GM06990 (cell line): ENCODE results near the gene ENOX1.

ENCODE experiments used
- DNase-seq: peaks from one replicate; pipeline ENCODE4 v3.0.0-alpha.2; 2011; ENCODE audit not compliant: insufficient read length; ENCODE audit errors: extremely low read depth
- H3K27me3 ChIP-seq: replicated peaks from 2 replicates; pipeline ENCODE4 v1.6.0; 2011; ENCODE audit warnings: low read length; ENCODE audit not compliant: control insufficient read depth, insufficient read depth
- H3K36me3 ChIP-seq: 2 replicates; pipeline ENCODE4 v1.5.1; 2011; ENCODE audit warnings: low read length; ENCODE audit not compliant: control insufficient read depth, insufficient read depth
- H3K4me3 ChIP-seq: replicated peaks from 2 replicates; pipeline ENCODE4 v1.5.1; 2011; ENCODE audit warnings: low read depth, mild to moderate bottlenecking, control low read depth, low read length
- TF ChIP-seq, protein P1 (sequence below): IDR thresholded peaks from 2 replicates; pipeline ENCODE4 v1.5.1; 2011; ENCODE audit warnings: low read length, control low read depth, mild to moderate bottlenecking, inconsistent platforms; ENCODE audit not compliant: insufficient read depth, poor library complexity, severe bottlenecking

The ENOX1 gene

GRCh38 chr13:43510956-43511901 lies 275.5 kb downstream of the ENOX1 start:
- H3K27me3 ChIP-seq, result no peaks in the 10 kb centered on the region
- no peaks in the 10 kb centered on the region for H3K36me3 ChIP-seq
- H3K4me3 ChIP-seq, result no peak overlapping the region
- TF ChIP-seq, protein P1, sequence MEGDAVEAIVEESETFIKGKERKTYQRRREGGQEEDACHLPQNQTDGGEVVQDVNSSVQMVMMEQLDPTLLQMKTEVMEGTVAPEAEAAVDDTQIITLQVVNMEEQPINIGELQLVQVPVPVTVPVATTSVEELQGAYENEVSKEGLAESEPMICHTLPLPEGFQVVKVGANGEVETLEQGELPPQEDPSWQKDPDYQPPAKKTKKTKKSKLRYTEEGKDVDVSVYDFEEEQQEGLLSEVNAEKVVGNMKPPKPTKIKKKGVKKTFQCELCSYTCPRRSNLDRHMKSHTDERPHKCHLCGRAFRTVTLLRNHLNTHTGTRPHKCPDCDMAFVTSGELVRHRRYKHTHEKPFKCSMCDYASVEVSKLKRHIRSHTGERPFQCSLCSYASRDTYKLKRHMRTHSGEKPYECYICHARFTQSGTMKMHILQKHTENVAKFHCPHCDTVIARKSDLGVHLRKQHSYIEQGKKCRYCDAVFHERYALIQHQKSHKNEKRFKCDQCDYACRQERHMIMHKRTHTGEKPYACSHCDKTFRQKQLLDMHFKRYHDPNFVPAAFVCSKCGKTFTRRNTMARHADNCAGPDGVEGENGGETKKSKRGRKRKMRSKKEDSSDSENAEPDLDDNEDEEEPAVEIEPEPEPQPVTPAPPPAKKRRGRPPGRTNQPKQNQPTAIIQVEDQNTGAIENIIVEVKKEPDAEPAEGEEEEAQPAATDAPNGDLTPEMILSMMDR, result no peak
- DNase-seq, result no peak

GRCh38 chr13:43495732-43496131 lies 291.0 kb downstream of the ENOX1 start:
- TF ChIP-seq, protein P1, result no peak
- Histone ChIP-seq H3K36me3 (no peaks in the 10 kb centered on the region), H3K4me3 (no peak overlapping the region), H3K27me3 (no peaks in the 10 kb centered on the region)
- DNase-seq, result no peak

GRCh38 chr13:43494206-43494605 lies 292.6 kb downstream of the ENOX1 start:
- Histone ChIP-seq H3K36me3 (no peaks in the 10 kb centered on the region), H3K4me3 (no peak overlapping the region), H3K27me3 (no peaks in the 10 kb centered on the region)
- DNase-seq, result no peak
- TF ChIP-seq, protein P1, result no peak

DNA sequence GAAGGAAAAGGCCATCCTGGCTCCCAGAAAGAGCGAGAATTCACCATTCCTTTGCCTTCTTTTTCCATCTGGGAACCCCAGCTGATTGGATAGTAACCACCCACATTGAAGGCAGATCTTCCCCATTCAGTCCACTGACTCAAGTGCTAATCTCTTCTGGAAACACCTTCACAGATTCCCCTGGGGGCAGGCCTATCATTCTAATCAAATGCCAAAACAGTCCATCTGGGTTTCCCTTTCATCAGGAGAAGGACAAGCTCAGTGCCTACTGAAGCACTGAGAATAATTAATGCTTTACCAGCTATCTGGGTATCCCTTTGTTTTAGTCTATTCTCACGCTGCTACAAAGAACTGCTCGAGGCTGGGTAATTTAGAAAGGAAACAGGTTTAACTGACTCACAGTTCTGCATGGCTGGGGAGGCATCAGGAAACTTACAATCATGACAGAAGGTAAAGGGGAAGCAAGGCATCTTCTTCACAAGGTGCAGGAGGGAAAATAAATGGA lies 293.2 kb downstream of the ENOX1 start:
- H3K27me3 ChIP-seq, result no peaks in the 10 kb centered on the region
- TF ChIP-seq, protein P1, result no peak
- no peak for DNase-seq
- H3K4me3 ChIP-seq, result no peak overlapping the region
- no peaks in the 10 kb centered on the region for H3K36me3 ChIP-seq

DNA sequence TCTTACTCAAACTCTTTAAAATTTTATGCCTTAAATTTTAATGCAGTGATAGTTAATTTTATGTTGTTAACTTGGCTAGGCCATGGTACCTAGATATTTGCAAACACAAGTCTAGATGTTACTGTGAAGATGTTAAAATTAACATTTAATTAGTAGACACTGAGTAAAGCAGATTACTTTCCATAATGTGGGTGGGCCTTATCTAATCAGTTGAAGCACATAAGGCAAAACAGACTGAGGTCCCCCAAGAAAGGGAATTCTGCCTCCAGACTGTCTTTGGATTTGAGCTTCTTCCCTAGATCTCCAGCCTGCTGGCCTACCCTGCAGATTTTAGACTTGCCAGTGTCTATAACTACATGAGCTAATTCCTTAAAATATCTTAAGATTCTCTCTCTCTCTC lies 294.0 kb downstream of the ENOX1 start:
- TF ChIP-seq, protein P1, result no peak
- DNase-seq, result no peak
- Histone ChIP-seq H3K36me3 (no peaks in the 10 kb centered on the region), H3K27me3 (no peaks in the 10 kb centered on the region), H3K4me3 (no peak overlapping the region)
